K562 (cell line): Measurements from ENCODE around the gene ACHE. TPM values are rescaled to one million over a fixed set of nuclear protein-coding genes. Genes with fewer than 3 reads are reported as not detected.

ENCODE experiments used
- ARNT ChIP-seq, 2 experiments: fragments of 450-650 bp; IDR thresholded peaks; 2 replicates each; pipeline ENCODE4 v1.6.1; 2016; ENCODE audit warnings: mild to moderate bottlenecking in 1 of 2
- BRD4 ChIP-seq: fragments of 200-600 bp; sonication (generic); IDR thresholded peaks from 2 replicates; pipeline ENCODE4 v1.6.1; 2017; ENCODE audit warnings: inconsistent platforms
- ELF1 ChIP-seq: fragments of 200-800 bp; sonication (Bioruptor generic); IDR thresholded peaks from 2 replicates; pipeline ENCODE4 v1.6.1; 2016; ENCODE audit warnings: missing genetic modification characterization, missing compliant biosample characterization
- FOXM1 ChIP-seq, 2 experiments: fragments of 450-650 bp in 1 of 2; sonication (generic) in 1 of 2; formaldehyde crosslinking in 1 of 2; IDR thresholded peaks; 2 replicates each; pipeline versions ENCODE4 v1.6.1 to v1.9.0; 2017 to 2022; ENCODE audit warnings: low read depth in 2 of 2, mild to moderate bottlenecking in 2 of 2, missing genetic modification reagents in 1 of 2, moderate library complexity in 1 of 2
- HDAC1 ChIP-seq, 2 experiments: fragments of 450-650 bp; IDR thresholded peaks; 2 replicates each; pipeline ENCODE4 v1.6.1; 2016 to 2017; ENCODE audit warnings: inconsistent platforms in 1 of 2, mild to moderate bottlenecking in 1 of 2, moderate library complexity in 1 of 2
- HDAC3 ChIP-seq: fragments of 450-650 bp; IDR thresholded peaks from 2 replicates; pipeline ENCODE4 v1.6.1; 2018; ENCODE audit warnings: borderline replicate concordance, mild to moderate bottlenecking, moderate library complexity; ENCODE audit not compliant: partially characterized antibody
- MAFF ChIP-seq: IDR thresholded peaks from 2 replicates; pipeline ENCODE4 v1.6.1; 2012; ENCODE audit warnings: low read length, improper control_type of control experiment
- MED1 ChIP-seq: sonication (generic); formaldehyde crosslinking; IDR thresholded peaks from 2 replicates; pipeline ENCODE4 v1.8.1; 2023; ENCODE audit warnings: missing genetic modification reagents, borderline replicate concordance
- NFIC ChIP-seq: fragments of 450-650 bp; IDR thresholded peaks from 2 replicates; pipeline ENCODE4 v1.6.1; 2017; ENCODE audit warnings: mild to moderate bottlenecking, inconsistent platforms
- NRF1 ChIP-seq, 2 experiments: fragments of 450-650 bp; IDR thresholded peaks in 1 of 2; conservative IDR thresholded peaks in 1 of 2; 2 replicates each; pipeline ENCODE4 v1.6.1; 2014; ENCODE audit warnings: mild to moderate bottlenecking in 2 of 2
- RBM22 ChIP-seq: fragments of 200-400 bp; formaldehyde crosslinking; IDR thresholded peaks from 2 replicates; pipeline ENCODE4 v1.6.1; 2018; ENCODE audit warnings: low read length, low read depth; ENCODE audit not compliant: poor library complexity, severe bottlenecking
- SETDB1 ChIP-seq: IDR thresholded peaks from one replicate; pipeline ENCODE4 v1.6.1; 2012; ENCODE audit warnings: low read length, control low read depth, inconsistent platforms
- SMAD4 ChIP-seq: fragments of 250-450 bp; sonication (Bioruptor Pico); conservative IDR thresholded peaks from 2 replicates; pipeline ENCODE4 v1.8.0; 2021; ENCODE audit warnings: inconsistent platforms, mild to moderate bottlenecking, moderate library complexity
- TAF7 ChIP-seq: fragments of 450-650 bp; IDR thresholded peaks from 2 replicates; pipeline ENCODE4 v1.6.1; 2016; ENCODE audit warnings: missing genetic modification characterization, missing compliant biosample characterization
- ZBED1 ChIP-seq: IDR thresholded peaks from 2 replicates; pipeline ENCODE4 v1.6.1; 2014
- ZNF551 ChIP-seq: fragments of 250-450 bp; sonication (Bioruptor Pico); IDR thresholded peaks from 2 replicates; pipeline ENCODE4 v1.5.0; 2021; ENCODE audit warnings: mild to moderate bottlenecking, moderate library complexity
- ZNF668 ChIP-seq: fragments of 250-450 bp; sonication (Bioruptor Pico); IDR thresholded peaks from 2 replicates; pipeline ENCODE4 v1.8.0; 2022; ENCODE audit warnings: mild to moderate bottlenecking, inconsistent platforms
- ZSCAN29 ChIP-seq: fragments of 450-650 bp; IDR thresholded peaks from 2 replicates; pipeline ENCODE4 v1.6.1; 2017
- polyA plus RNA-seq, 8 experiments: library from polyadenylated mRNA; depleted of rRNA in 4 of 8; stranded (reverse) in 5 of 8; unstranded in 3 of 8; fragments of >200 nt; fragmentation: Nextera tagmentation in 2 of 8; fragmentation: Illumina TruSeq in 1 of 8; extraction: Ambion mirVana in 2 of 8; extraction: Trizol in 1 of 8; gene quantifications; 2 replicates each; pipeline versions ENCODE4 v1.2.1 to v1.2.3, GENCODE V29; 2011 to 2014; ENCODE audit warnings: inconsistent platforms in 1 of 8, missing spikeins in 1 of 8
- total RNA-seq, 7 experiments: library from RNA; depleted of rRNA in 6 of 7; stranded (reverse); fragments of >200 nt in 6 of 7; fragmentation: Illumina TruSeq in 2 of 7; extraction: Trizol in 2 of 7; gene quantifications; 2 replicates each; pipeline versions ENCODE4 v1.2.1 to v1.2.3, GENCODE V29; 2011 to 2021; ENCODE audit warnings: low replicate concordance in 1 of 7
- TF ChIP-seq, protein P1 (sequence below): fragments of 450-650 bp; IDR thresholded peaks from 2 replicates; pipeline ENCODE4 v1.6.1; 2016
- TF ChIP-seq, protein P2 (sequence below): fragments of 250-450 bp; sonication (Bioruptor Pico); IDR thresholded peaks from 2 replicates; pipeline ENCODE4 v1.4.0; 2020; ENCODE audit warnings: borderline replicate concordance
- TF ChIP-seq, protein P3 (sequence below): fragments of 450-650 bp; IDR thresholded peaks from 2 replicates; pipeline ENCODE4 v1.6.1; 2018; ENCODE audit warnings: mild to moderate bottlenecking, low read depth; ENCODE audit not compliant: partially characterized antibody
- TF ChIP-seq, protein P4 (sequence below): sonication (generic); IDR thresholded peaks from 2 replicates; pipeline ENCODE4 v1.6.1; 2016
- TF ChIP-seq, protein P5 (sequence below): sonication (generic); formaldehyde crosslinking; IDR thresholded peaks from 2 replicates; pipeline ENCODE4 v1.8.0; 2022; ENCODE audit warnings: missing genetic modification reagents, mild to moderate bottlenecking, moderate library complexity, borderline replicate concordance

The ACHE gene
- total and polyA plus RNA-seq, 9 of the 15 experiments (the other 6 are each of a cell fraction or from before 2014, with no cell fraction given), result 0.04 to 8.8 (median 1.9) TPM

DNA sequence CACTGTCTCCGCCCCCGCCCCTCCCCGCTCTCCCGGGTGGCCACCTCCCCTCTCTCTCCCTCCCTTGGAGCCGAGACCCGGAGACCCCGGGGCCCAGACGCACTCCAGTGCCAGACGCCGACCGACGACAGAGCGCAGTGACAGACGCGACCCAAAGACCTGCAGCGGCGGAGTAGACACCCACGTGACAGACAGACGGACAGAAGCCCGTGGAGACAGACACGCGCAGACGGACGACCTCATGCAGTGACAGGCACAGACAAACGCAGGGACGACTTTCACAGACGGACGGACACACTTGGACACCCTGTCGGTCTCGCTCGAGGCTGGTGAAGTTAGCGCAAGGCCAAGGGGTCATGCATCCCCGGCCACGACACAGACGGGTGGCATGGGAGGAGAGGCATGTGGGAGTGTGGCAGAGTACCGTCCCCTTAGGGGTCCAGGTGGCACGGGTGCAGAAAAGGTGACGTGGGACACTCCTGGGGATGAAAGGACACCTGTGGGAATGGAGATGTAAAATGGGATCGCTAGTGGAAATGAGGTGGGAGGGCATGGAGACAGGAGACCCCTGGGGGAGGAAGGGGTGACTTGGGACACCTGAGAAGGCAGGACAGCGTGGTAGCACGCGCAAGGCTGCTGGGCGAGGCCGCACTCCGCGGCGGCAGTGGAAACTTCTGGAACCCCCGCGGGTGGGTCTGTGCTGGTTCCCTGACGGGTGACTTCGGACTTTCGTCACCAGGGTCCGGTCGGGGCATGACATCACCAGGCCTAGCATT is 456 bp upstream of the ACHE start (continued):
- TF ChIP-seq ZNF668 (CRISPR knock-in tag), result no peak
- TF ChIP-seq ARNT (IDR thresholded peaks at IDR 0.05), result 0 out of 4 replicates have a peak, but pooled peaks of 1 of the 2 experiments have one; percentile 33
- TF ChIP-seq SMAD4 (CRISPR knock-in tag), result peak; percentile 97
- TF ChIP-seq, protein P1, sequence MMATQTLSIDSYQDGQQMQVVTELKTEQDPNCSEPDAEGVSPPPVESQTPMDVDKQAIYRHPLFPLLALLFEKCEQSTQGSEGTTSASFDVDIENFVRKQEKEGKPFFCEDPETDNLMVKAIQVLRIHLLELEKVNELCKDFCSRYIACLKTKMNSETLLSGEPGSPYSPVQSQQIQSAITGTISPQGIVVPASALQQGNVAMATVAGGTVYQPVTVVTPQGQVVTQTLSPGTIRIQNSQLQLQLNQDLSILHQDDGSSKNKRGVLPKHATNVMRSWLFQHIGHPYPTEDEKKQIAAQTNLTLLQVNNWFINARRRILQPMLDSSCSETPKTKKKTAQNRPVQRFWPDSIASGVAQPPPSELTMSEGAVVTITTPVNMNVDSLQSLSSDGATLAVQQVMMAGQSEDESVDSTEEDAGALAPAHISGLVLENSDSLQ, result peak; percentile 79
- TF ChIP-seq BRD4, result no peak
- no peak; the same call in 1 of the 2 replicates for TF ChIP-seq ZBED1
- TF ChIP-seq, protein P2, sequence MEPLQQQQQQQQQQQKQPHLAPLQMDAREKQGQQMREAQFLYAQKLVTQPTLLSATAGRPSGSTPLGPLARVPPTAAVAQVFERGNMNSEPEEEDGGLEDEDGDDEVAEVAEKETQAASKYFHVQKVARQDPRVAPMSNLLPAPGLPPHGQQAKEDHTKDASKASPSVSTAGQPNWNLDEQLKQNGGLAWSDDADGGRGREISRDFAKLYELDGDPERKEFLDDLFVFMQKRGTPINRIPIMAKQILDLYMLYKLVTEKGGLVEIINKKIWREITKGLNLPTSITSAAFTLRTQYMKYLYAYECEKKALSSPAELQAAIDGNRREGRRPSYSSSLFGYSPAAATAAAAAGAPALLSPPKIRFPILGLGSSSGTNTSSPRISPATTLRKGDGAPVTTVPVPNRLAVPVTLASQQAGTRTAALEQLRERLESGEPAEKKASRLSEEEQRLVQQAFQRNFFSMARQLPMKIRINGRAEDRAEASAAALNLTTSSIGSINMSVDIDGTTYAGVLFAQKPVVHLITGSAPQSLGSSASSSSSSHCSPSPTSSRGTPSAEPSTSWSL (CRISPR knock-in tag), result no peak
- 0 out of 2 replicates have a peak, but pooled peaks have one; percentile 16 for TF ChIP-seq ZSCAN29
- no peak for TF ChIP-seq MED1
- TF ChIP-seq HDAC1 (IDR thresholded peaks at IDR 0.05), result peak in 1 of 2 experiments; percentile 94; a peak in 2 of 4 replicates
- TF ChIP-seq RBM22, result no peak
- no peak for TF ChIP-seq SETDB1
- peak; percentile 79 for TF ChIP-seq NFIC
- TF ChIP-seq MAFF, result no peak
- TF ChIP-seq, protein P3, sequence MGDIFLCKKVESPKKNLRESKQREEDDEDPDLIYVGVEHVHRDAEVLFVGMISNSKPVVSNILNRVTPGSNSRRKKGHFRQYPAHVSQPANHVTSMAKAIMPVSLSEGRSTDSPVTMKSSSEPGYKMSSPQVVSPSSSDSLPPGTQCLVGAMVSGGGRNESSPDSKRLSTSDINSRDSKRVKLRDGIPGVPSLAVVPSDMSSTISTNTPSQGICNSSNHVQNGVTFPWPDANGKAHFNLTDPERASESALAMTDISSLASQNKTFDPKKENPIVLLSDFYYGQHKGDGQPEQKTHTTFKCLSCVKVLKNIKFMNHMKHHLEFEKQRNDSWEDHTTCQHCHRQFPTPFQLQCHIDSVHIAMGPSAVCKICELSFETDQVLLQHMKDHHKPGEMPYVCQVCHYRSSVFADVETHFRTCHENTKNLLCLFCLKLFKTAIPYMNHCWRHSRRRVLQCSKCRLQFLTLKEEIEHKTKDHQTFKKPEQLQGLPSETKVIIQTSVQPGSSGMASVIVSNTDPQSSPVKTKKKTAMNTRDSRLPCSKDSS, result no peak
- no peak for TF ChIP-seq HDAC3
- TF ChIP-seq ELF1 (tag), result no peak
- TF ChIP-seq, protein P4, sequence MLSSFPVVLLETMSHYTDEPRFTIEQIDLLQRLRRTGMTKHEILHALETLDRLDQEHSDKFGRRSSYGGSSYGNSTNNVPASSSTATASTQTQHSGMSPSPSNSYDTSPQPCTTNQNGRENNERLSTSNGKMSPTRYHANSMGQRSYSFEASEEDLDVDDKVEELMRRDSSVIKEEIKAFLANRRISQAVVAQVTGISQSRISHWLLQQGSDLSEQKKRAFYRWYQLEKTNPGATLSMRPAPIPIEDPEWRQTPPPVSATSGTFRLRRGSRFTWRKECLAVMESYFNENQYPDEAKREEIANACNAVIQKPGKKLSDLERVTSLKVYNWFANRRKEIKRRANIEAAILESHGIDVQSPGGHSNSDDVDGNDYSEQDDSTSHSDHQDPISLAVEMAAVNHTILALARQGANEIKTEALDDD, result no peak
- TF ChIP-seq, protein P5, sequence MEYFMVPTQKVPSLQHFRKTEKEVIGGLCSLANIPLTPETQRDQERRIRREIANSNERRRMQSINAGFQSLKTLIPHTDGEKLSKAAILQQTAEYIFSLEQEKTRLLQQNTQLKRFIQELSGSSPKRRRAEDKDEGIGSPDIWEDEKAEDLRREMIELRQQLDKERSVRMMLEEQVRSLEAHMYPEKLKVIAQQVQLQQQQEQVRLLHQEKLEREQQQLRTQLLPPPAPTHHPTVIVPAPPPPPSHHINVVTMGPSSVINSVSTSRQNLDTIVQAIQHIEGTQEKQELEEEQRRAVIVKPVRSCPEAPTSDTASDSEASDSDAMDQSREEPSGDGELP (CRISPR knock-in tag), result peak; percentile 33; the same call in 1 of the 2 replicates
- no peak for TF ChIP-seq FOXM1 (IDR thresholded peaks at IDR 0.05; ENCODE audit: low read depth)
- no peak for TF ChIP-seq FOXM1 (CRISPR knock-in tag; IDR thresholded peaks at IDR 0.05; ENCODE audit: low read depth)
- no peak for TF ChIP-seq ZNF551
- TF ChIP-seq TAF7 (tag), result no peak
- peak in 1 of 2 experiments; percentile 19; a peak in 2 of 4 replicates for TF ChIP-seq NRF1 (conservative IDR thresholded peaks at IDR 0.05 in 1 of 2, IDR thresholded peaks at IDR 0.05 in 1 of 2)
